Mucosa of rectum (tissue), 2 donors: Measurements from ENCODE around the gene GPAT2.
"Not testable (repeated sequence)": the region's sequence is repeated elsewhere in the genome, so short reads cannot be mapped to it uniquely, and the experiment has no call there.

Experiments
- H3K27ac ChIP-seq, 2 donors: one replicate each; pipeline ENCODE4 v1.7.0; 2013; ENCODE audit warnings: inconsistent platforms in 2 of 2, low read depth in 2 of 2, low read length in 2 of 2
- H3K27me3 ChIP-seq, 2 donors: one replicate each; pipeline ENCODE4 v1.7.0; 2013; ENCODE audit warnings: low read length in 2 of 2; ENCODE audit not compliant: control insufficient read depth in 2 of 2, insufficient read depth in 2 of 2
- H3K36me3 ChIP-seq, 2 donors: one replicate each; pipeline ENCODE4 v1.7.0; 2013; ENCODE audit warnings: low read length in 2 of 2; ENCODE audit not compliant: control insufficient read depth in 2 of 2, insufficient read depth in 2 of 2
- H3K4me1 ChIP-seq, 2 donors: one replicate each; pipeline ENCODE4 v1.7.0; 2013; ENCODE audit warnings: low read length in 2 of 2, mild to moderate bottlenecking in 1 of 2; ENCODE audit not compliant: control insufficient read depth in 2 of 2, insufficient read depth in 2 of 2
- H3K4me3 ChIP-seq, 2 donors: one replicate each; pipeline ENCODE4 v1.7.0; 2013; ENCODE audit warnings: low read length in 2 of 2
- H3K9ac ChIP-seq, 2 donors: one replicate each; pipeline ENCODE4 v1.7.0; 2013; ENCODE audit warnings: low read length in 2 of 2, low read depth in 1 of 2, mild to moderate bottlenecking in 1 of 2
- H3K9me3 ChIP-seq, 2 donors: one replicate each; pipeline ENCODE4 v1.7.0; 2013; ENCODE audit warnings: low read length in 2 of 2; ENCODE audit not compliant: control insufficient read depth in 2 of 2
- donor health status: healthy.
- donor health status: Normal muscosa, but diverticular disease.

GPAT2 gene

GRCh38 chr2:96064760-96065159 is 30.0 kb upstream of the GPAT2 start:
- H3K27me3 ChIP-seq, H3K4me3 ChIP-seq, H3K36me3 ChIP-seq, H3K9ac ChIP-seq, H3K9me3 ChIP-seq, H3K4me1 ChIP-seq, H3K27ac ChIP-seq: not testable (repeated sequence)

- H3K27me3 ChIP-seq, H3K4me3 ChIP-seq, H3K9ac ChIP-seq, H3K36me3 ChIP-seq, H3K9me3 ChIP-seq, H3K4me1 ChIP-seq, H3K27ac ChIP-seq: not testable (repeated sequence)
Observed at GRCh38 chr2:96064047-96064675, 29.4 kb upstream of the GPAT2 start.

DNA sequence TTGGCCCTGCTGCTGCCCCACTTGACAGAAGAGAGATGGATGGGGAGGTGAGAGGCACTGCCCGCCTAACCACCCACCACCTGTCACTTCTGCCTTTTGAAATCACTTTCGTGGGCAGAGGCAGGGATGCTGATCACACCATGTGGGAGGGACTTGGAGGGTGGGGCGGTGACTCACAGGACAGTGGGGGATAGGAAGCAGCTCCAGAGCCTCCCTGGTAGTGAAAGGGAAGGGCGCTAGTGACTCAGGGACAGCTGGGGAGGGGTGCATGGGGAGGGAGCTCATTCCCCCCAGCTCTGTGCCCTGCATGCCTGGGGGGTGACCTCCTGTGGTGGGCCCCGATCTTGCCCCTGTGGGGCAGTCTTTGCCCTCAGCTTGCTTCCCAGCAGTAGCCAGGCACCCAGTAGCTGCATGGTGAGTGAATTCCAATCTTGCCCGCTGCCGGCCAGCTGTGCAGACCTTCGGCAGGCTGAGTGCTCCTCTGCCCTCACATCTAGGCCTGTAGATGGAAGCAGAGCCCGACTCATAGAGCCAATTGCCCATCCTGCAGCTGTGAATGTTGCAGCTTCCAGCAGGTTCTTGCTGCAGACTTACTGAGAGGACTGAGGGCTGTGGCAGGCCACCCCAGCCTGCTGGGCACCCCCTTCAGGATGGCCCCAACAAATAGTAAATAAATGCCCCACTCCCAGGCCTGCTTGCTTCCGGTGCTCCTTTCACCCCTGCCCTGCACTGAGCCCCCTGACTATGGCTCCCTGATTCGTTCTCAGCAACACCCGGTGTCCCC is 28.6 kb upstream of the GPAT2 start:
- not testable (repeated sequence) for H3K36me3 ChIP-seq, H3K27ac ChIP-seq, H3K9me3 ChIP-seq, H3K4me1 ChIP-seq, H3K9ac ChIP-seq, H3K4me3 ChIP-seq, H3K27me3 ChIP-seq

DNA sequence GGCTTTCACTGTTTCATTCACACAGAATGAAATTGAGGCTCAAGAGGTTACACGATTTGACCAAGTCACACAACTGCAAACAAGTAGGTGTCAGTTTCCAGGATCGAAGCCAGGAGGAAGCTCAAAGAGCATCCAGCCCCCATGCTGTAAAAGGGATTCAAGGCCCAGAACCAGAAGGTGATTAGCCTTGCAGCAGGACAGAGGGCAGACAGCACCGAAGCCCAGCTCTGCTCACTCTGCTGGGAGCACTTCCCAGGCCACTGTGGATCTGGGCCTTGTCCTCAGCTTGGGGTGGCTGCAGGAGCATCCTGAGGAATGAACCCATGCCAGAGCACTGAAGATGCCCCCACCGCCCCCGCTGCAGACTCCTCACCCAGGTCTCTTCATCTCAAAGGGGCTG is 27.8 kb upstream of the GPAT2 start:
- not testable (repeated sequence) for H3K27ac ChIP-seq, H3K4me1 ChIP-seq, H3K36me3 ChIP-seq, H3K9ac ChIP-seq, H3K4me3 ChIP-seq, H3K9me3 ChIP-seq, H3K27me3 ChIP-seq

GRCh38 chr2:96061901-96062300 is 27.2 kb upstream of the GPAT2 start:
- not testable (repeated sequence) for H3K27me3 ChIP-seq, H3K27ac ChIP-seq, H3K36me3 ChIP-seq, H3K9me3 ChIP-seq, H3K9ac ChIP-seq, H3K4me1 ChIP-seq, H3K4me3 ChIP-seq

DNA sequence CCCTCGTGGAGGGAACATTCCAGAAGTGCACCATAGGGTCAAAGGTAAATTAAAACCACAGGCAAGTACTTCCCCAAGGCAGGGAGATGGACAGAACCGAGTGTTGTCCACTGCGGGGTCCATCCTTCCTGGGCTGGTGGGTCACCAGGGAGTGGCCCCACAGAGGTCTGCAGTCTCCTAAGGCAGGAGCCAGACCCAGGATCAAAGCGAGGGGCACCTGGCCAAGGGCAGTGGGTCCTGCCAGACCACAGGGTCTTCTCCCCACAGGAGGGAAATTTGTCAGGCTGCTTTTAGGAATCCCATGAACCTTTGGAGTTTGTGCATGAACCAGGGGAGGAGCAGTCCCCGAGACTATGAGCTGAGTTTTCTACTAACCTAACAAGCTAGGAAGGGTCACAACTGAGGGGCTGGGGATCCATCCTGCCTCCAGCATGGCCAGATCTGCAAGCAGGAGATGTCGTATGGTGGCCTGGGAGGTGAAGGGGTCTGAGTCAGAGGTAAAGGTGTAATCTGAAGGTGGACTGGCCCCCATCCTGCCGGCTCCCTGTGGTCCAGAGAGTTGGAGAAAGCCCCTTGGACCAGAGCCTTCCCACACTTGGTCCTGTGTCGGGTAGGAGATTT is 26.6 kb upstream of the GPAT2 start:
- H3K36me3 ChIP-seq, H3K9me3 ChIP-seq, H3K4me1 ChIP-seq, H3K9ac ChIP-seq, H3K27ac ChIP-seq, H3K27me3 ChIP-seq, H3K4me3 ChIP-seq: not testable (repeated sequence)

GRCh38 chr2:96060325-96060724 is 25.6 kb upstream of the GPAT2 start:
- H3K36me3 ChIP-seq, H3K4me3 ChIP-seq, H3K27ac ChIP-seq, H3K9ac ChIP-seq, H3K9me3 ChIP-seq, H3K27me3 ChIP-seq, H3K4me1 ChIP-seq: not testable (repeated sequence)

GRCh38 chr2:96059443-96059842 is 24.7 kb upstream of the GPAT2 start:
- not testable (repeated sequence) for H3K9me3 ChIP-seq, H3K27ac ChIP-seq, H3K4me3 ChIP-seq, H3K9ac ChIP-seq, H3K4me1 ChIP-seq, H3K36me3 ChIP-seq, H3K27me3 ChIP-seq

- not testable (repeated sequence) for H3K27me3 ChIP-seq, H3K4me3 ChIP-seq, H3K4me1 ChIP-seq, H3K9me3 ChIP-seq, H3K9ac ChIP-seq, H3K36me3 ChIP-seq, H3K27ac ChIP-seq
Observed at GRCh38 chr2:96055830-96056229, 21.1 kb upstream of the GPAT2 start.

DNA sequence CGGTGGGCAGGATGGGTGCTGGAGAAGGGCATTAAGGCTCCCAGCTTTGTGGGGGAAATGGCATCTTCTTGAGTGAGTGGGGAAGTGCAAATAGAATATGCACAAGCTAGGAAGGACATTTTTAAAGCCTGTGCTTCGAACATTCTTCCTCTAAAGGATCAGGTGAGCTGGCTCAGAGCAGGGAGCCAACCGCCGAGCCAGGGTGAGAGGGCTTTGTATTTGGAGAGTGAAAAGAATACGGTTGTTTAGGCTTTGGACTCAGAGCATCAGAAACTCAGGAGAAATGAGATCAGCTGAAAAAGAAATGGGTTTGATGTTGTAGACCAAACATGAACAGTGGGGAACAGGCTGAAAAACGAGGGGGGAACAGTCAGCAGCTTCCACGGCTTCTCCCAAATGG is 19.8 kb upstream of the GPAT2 start:
- not testable (repeated sequence) for H3K4me3 ChIP-seq, H3K9me3 ChIP-seq, H3K36me3 ChIP-seq, H3K9ac ChIP-seq, H3K4me1 ChIP-seq, H3K27ac ChIP-seq, H3K27me3 ChIP-seq
